HG03175 (cell line): ENCODE results near the gene COG3.

Experiments
- ATAC-seq: cut with Tn5 transposase; IDR thresholded peaks from one replicate; pipeline ENCODE4 v1.9.1; 2021; ENCODE audit warnings: mild to moderate bottlenecking, moderate library complexity; ENCODE audit not compliant: unreplicated experiment

Gene COG3

DNA sequence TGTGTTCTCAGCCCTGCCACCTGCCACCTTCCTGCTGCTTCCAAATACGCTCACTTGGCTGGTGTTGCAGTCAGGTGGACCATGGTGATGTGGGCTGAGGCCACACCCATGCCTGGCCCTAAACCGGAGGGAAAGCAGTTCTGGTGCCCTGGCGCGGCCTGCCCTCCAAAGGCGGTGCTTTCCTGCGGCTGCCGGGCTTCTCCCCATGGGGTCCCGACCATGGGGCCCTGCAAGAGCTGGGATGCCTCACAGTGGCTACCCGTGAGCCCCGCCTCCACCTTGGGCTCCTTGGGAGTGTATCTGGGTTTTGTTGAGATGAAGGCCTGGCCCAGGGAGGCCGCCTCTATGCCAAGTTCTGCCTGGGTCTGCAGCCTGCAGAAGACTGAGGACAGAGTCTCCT is 77.1 kb downstream of the COG3 start:
- no peak for ATAC-seq

DNA sequence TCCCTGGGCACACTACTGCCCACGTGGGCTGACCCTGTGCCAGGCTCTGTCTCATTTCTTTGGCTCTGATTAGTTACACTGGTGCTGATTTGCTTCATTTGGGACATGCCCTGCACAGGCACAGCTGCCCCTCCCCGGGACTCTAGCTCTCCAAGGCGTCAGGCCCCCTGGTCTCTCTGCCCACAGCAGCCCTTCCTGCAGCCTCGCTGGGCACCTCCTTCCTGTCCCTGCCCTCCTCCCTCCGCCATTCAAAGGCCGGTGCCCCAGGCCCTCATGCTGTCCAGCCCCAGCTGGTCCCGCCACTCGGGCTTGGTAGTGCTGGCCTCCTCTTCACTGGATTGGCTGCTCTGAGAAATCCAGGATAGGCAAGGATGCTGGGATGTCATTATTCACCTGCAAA is 77.7 kb downstream of the COG3 start:
- no peak for ATAC-seq

DNA sequence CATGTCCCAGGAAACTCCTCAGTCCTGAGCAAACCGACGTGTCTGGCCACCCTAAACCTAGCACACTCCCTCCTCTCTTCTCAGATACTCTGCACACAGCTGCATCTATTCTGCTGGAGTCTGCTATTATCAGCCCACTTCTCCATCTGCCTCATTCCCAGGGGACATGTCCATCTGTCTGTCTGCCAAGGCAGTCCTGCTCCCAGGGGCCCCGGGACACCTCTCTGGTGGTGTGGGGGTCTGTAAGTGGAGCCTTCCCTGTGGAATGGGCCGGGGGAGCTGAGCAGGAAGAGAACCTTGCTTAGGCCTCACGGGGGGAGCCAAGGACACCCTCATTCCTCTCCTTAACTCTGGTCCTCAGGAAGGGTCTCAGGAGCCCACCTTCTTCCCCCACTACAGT is 78.1 kb downstream of the COG3 start:
- ATAC-seq, result no peak

DNA sequence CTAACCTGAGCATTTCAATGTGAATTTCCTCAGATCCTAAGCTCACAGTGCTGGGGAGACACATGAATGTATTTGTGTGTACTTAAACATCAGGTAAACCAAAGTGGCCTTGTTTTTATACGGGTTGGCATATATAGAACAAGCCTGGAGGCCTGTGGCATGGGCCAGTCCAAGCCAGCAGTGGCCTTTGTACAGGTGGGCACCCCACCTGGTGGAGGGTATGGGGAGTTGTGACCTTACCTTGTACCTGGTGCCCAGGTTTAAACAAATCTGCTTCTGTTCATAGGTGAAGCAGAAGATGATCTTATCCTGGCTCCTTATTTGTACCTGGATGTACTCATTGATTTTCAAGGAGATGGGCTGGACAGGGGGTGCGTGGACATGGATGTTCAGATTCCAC is 79.8 kb downstream of the COG3 start:
- no peak for ATAC-seq

DNA sequence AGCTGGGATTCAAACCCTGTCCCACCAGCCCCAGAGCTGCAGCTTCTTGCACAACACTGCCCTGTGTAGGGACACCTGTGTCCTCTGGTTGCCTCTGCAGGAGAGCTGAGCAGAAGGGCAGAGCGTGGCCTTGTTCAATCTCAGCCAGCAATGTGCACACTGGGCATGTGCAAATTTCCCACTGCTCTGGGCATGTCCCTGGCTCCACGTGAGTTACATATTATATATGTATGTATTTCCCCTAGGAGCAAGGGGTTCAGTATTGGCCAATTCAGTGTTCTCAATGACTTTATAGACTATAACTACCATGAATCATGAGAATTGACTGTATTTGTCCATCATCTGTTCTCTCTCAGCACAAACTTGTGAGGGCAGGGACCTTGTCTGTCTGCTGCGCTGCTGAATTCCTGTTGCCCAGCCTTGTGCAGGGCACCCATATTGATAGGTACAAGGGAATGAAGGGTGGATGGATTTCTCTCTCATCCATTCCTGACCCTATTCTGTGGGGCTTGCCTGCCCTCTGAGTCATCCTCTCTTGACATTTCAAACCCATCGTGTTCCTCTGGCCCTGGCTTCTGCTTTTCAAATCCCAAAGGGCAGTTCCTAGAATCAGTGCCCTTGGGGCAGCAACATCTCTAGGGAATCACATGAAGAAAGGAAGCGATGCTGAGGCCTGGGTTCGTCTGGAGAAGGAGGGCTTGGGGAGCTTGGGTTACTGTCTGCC is 81.1 kb downstream of the COG3 start:
- ATAC-seq, result no peak

DNA sequence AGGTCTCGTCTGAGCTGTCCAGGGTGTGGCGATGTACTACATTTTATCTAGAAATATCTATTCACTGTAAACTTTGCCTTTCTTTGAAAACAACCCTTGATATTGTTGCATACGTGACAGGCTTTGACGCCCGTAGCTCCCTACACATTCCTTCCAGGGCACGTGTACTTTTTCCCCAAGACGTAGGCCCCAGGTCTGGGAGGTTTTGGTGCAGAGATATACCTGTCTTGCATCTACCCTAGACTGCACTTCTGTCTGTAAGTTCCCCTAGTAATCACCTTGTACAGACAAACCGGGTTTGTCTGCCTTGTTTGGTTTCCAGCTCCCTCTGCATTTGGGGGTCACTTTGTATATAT is 81.6 kb downstream of the COG3 start:
- ATAC-seq, result no peak

DNA sequence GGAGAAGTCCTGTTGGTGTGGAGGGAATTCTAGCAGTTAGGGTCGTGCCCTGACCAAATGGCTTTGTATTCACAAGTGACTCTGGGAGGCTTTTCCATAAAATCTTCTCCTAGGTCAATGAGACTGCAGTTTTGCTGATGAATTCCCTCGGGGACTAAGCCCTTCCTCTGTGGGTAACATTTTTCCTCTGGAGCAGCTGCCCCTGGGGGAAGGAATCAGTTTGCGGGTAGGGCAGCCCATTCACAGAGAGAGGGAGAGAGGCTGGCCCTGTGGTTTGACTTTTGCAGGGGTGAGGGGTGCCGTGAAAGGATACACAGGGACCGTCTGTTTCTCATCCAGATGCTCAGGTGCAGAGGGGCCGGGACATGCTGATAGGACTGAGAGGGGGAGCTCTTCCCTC is 83.5 kb downstream of the COG3 start:
- ATAC-seq, result no peak

DNA sequence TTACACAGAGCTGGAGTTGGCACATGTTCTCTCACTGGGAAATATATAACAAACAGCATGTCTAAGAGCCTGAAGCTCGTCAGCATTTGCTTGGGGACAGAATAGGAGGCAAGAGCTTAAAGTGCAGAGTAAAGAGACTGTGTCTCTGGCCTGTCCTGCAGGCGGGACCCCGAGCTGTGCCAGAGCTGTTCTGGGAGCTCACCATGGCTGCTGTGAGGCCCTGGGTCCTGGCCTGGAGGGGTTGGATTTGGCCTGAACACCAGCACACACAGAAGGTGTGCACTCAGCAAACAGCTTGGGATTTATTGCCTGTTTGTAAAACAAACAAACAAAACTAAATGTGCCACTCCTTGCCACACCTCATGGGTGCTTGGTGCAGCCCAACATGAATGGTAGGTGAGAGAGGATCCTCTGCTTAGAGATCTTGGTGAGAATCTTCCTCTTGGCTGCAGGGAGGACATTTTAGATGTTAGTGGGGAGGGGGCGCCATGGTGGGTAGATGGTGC is 89.9 kb downstream of the COG3 start:
- ATAC-seq, result no peak

DNA sequence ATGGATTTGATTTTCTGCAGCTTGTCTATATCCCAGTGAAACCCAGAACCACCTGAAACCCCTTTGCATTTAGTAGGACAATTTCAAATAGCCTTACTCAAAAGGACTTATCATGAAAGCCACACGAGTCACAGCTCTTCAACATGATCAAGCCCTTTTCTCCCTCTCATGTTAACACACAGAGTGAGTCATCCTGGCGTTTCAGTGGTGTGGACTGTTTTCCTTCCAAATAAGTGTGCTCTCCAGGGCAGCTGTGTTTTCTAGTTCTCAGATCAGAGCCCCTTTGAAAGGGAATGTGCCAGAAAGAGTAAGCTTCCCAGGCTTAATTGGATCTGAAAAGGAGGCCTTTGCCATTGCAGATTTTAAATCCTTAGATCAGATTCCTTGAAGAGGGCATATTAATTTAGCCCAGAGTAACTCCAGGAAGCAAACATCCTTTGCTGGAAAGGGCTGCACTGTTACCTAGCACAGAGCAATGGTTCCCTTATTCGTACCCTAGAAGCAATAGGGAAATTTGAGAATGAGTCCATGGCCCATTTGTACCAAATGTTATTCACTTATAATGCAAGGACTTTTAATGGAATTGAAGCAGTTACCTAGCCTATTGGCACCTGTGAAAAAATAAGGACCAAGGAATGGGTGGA is 99.5 kb downstream of the COG3 start:
- ATAC-seq, result no peak

DNA sequence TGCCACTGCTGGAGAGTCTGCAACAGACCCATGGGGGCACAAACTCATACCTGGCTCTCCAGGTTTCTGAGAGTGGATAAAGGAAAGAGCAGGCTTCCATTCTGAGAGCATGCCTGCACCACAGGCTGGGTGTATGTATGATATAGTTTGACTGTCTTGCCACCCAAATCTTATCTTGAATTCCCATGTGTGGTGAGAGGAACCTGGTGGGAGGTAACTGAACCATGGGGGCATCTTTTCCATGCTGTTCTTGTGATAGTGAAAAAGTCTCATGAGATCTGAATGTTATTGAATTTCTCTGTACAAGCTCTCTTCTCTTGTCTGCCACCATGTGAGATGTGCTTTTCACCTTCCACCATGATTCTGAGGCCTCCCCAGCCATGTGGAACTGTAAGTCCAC is 100.6 kb downstream of the COG3 start:
- no peak for ATAC-seq

DNA sequence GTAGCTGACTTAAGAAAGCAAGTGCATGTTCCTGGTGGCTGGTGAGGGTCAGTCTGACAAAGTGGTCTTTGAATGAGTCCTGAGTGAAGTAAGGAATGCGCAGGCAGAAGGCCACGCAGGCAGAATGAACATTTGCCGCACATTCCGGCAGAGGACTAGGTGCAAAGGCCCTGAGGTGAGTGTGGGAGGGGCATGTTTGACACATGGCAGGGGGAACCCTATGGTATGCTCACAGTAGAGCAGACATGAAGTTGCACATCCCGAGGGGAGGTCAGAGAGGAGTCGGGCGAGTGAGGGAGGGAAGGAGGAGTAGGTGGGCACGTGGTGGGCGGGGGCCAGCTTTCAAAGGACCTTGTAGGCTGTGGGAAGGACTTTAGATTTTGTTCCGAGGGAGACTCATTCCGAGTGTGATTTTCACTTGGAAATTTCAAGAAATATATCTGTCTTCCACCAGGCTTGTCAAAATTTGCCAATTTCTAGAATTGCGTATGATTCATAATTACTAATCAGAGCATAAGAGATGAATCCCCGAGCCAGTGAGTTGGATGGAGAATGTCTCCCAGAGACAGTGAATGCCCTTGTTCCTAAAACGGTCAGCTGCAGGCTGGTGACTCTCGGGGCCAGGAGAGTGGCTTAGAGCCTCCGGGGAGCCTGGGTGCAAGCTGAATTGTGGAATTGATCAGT is 110.5 kb downstream of the COG3 start:
- ATAC-seq, result no peak

DNA sequence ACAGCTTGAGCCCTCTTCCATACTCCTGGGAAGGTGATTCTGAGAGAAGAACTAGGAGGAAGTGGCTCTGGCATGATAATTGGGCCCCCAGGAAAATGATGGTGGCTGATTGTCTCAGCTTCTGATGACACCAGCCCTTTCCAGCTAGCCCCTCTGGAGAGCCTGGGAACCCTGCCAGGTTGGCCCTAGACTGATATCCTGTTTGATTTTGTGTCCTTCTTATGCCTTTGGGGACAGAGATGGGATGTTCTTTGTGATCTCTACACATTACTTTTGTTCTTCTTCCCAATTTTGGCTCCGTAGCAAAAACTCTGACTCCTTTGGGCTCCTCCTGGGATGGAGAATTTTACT is 111.1 kb downstream of the COG3 start:
- no peak for ATAC-seq

DNA sequence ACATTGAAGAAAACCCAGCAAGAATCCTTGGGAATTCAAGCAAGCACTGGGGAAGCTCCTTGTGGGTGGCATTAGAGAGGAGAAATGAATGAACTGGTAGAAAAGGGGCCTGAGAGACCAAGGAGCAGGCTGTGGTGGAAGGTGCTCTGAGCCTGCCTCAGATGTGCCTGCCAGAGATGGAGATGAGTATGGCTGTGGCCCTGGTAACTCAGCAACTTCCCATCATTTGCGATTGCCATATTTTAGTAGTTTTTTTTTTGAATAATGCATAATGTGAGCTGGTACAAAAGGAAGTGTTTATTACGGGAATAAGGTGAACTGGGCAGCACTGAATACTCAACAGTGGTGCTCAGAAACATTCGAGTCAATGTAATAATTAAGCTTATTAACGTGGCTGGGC is 111.7 kb downstream of the COG3 start:
- no peak for ATAC-seq

DNA sequence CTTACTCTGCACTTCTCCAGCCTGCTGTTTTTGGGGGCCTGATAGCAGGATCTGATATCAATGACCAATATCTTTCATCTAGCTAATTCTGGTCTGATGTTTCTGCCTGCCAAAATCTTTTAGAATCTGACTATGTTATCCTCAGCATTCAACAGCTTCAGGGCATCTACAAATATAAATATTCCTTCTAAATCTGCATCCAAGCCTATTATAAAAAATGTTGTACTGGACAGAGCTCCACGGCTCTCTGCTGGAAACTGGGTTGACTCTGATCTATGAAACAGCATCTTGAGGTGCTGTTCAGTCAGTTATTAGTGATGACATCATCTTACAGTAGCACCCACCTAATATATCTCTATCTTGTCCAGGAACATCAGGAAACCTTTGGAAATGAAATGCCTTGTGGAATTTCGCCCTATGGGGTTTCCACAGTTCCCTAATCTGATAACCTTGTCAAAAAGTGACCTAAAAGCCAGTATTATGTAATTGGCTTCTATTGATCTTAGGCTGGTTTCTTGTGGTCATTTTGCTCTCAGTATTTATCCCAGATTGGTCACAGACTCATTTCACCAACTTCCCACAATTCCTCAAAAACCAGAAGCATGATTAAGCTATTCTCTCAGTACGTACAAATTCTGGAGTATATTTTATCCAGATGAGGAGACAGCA is 117.8 kb downstream of the COG3 start:
- ATAC-seq, result no peak

DNA sequence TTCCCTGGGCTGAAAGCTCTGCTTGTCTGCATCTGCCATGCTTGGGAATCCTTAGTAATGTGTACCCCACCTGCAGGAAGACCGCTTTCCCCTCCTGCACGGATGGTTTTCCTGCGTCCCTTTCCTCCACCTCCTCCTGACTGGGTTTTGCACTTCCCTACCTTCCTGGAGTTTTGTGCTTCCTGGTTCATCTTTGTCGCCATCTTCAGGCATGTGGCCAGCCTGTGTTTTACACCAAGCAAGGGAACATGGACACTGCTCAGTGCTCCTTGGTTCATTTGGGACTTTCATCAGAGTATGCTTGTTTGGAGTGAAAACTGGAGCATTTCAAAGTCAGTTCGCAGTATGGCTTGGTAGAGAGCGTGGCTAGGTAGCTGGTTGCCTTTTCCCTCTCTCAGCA is 120.1 kb downstream of the COG3 start:
- no peak for ATAC-seq
